Measurements from ENCODE around the gene KIF5C.

Gene KIF5C

GRCh38 chr2:148888003-148888501 lies 13.0 kb downstream of the KIF5C start:
- peak in 1 of 3 donors; percentile 12 for DNase-seq

GRCh38 chr2:148888986-148889385 lies 14.0 kb downstream of the KIF5C start:
- DNase-seq: no peak

GRCh38 chr2:148893906-148894305 lies 18.9 kb downstream of the KIF5C start:
- no peak for DNase-seq

GRCh38 chr2:148896136-148896535 lies 21.1 kb downstream of the KIF5C start:
- no peak for DNase-seq

GRCh38 chr2:148899638-148900318 lies 24.8 kb downstream of the KIF5C start:
- DNase-seq: no peak

- no peak for DNase-seq
These were observed 25.4 kb downstream of the KIF5C start for GRCh38 chr2:148900350-148900837.

- no peak for DNase-seq
These were observed 26.1 kb downstream of the KIF5C start for GRCh38 chr2:148901142-148901541.

GRCh38 chr2:148902798-148903197 lies 27.8 kb downstream of the KIF5C start:
- DNase-seq: no peak

GRCh38 chr2:148903294-148903693 lies 28.3 kb downstream of the KIF5C start:
- DNase-seq: no peak

- DNase-seq: no peak
These were observed 29.0 kb downstream of the KIF5C start for GRCh38 chr2:148903979-148904378.

GRCh38 chr2:148906124-148906523 lies 31.1 kb downstream of the KIF5C start:
- peak in 1 of 3 donors; percentile 19 for DNase-seq

- no peak for DNase-seq
These were observed 32.2 kb downstream of the KIF5C start for GRCh38 chr2:148907085-148907785.

GRCh38 chr2:148909114-148909513 lies 34.1 kb downstream of the KIF5C start:
- no peak for DNase-seq

GRCh38 chr2:148913061-148913460 lies 38.0 kb downstream of the KIF5C start:
- DNase-seq: no peak

GRCh38 chr2:148913492-148913891 lies 38.5 kb downstream of the KIF5C start:
- no peak for DNase-seq

GRCh38 chr2:148914463-148914862 lies 39.4 kb downstream of the KIF5C start:
- DNase-seq: no peak

GRCh38 chr2:148917431-148917830 lies 42.4 kb downstream of the KIF5C start:
- peak in 1 of 3 donors; percentile 7 for DNase-seq

GRCh38 chr2:148918554-148918953 lies 43.5 kb downstream of the KIF5C start:
- no peak for DNase-seq

GRCh38 chr2:148920559-148920958 lies 45.5 kb downstream of the KIF5C start:
- DNase-seq: no peak

GRCh38 chr2:148922062-148922461 lies 47.0 kb downstream of the KIF5C start:
- no peak for DNase-seq

- no peak for DNase-seq
These were observed 47.9 kb downstream of the KIF5C start for GRCh38 chr2:148922776-148923475.

- DNase-seq: no peak
These were observed 49.6 kb downstream of the KIF5C start for GRCh38 chr2:148924514-148925178.
